Vagina (tissue), 2 donors: ENCODE results near the gene MDC1. TPM values are rescaled to one million over a fixed set of nuclear protein-coding genes. Genes with fewer than 3 reads are reported as not detected.

Experiments
- DNase-seq, 2 donors: peaks; one replicate each; pipeline ENCODE4 v3.0.0-alpha.2; 2017; ENCODE audit errors: extremely low spot score in 2 of 2
- H3K27ac ChIP-seq: fragments of 200-600 bp; sonication (generic); one replicate; pipeline ENCODE4 v1.5.1; 2019
- H3K27me3 ChIP-seq: fragments of 200-600 bp; sonication (generic); one replicate; pipeline ENCODE4 v1.5.1; 2019
- H3K36me3 ChIP-seq, 2 donors: fragments of 200-600 bp; sonication (generic); one replicate each; pipeline ENCODE4 v1.5.1; 2017 to 2019
- H3K4me1 ChIP-seq: fragments of 200-600 bp; sonication (generic); one replicate; pipeline ENCODE4 v1.5.1; 2019
- H3K4me3 ChIP-seq, 2 donors: fragments of 200-600 bp; sonication (generic); 1 replicate in 1 of 2; 2 replicates in 1 of 2; pipeline ENCODE4 v1.5.1; 2016 to 2019
- H3K9me3 ChIP-seq: fragments of 200-600 bp; sonication (generic); one replicate; pipeline ENCODE4 v1.5.1; 2019
- POLR2A ChIP-seq, 2 donors: fragments of 450-650 bp; IDR thresholded peaks; one replicate each; pipeline ENCODE4 v1.6.1; 2017; ENCODE audit warnings: antibody characterized with exemption in 2 of 2, mild to moderate bottlenecking in 2 of 2, moderate library complexity in 2 of 2
- POLR2AphosphoS5 ChIP-seq, 2 donors: sonication (generic); formaldehyde crosslinking; IDR thresholded peaks; one replicate each; pipeline ENCODE4 v1.9.0; 2017; ENCODE audit warnings: antibody characterized with exemption in 2 of 2, mild to moderate bottlenecking in 2 of 2, low read depth in 1 of 2; ENCODE audit not compliant: insufficient read depth in 1 of 2
- intact Hi-C: fragments of 100-400 bp; cut with DNase I; formaldehyde crosslinking; loops from one replicate; pipeline ENCODE4 v1.15.1; 2023
- total RNA-seq: library from RNA; depleted of rRNA; stranded (reverse); fragments of >200 nt; gene quantifications from one replicate; pipeline ENCODE4 v1.2.3, GENCODE V29; 2016
- TF ChIP-seq, protein P1 (sequence below), 3 experiments: fragments of 450-650 bp in 2 of 3; fragments of 200-600 bp in 1 of 3; sonication (generic) in 1 of 3; IDR thresholded peaks; one replicate each; pipeline ENCODE4 v1.5.1; 2017 to 2019; ENCODE audit warnings: antibody characterized with exemption in 3 of 3, mild to moderate bottlenecking in 2 of 3, moderate library complexity in 2 of 3

The MDC1 gene
- total RNA-seq, 1 donor from 2014 or later: 12.3 TPM

DNA sequence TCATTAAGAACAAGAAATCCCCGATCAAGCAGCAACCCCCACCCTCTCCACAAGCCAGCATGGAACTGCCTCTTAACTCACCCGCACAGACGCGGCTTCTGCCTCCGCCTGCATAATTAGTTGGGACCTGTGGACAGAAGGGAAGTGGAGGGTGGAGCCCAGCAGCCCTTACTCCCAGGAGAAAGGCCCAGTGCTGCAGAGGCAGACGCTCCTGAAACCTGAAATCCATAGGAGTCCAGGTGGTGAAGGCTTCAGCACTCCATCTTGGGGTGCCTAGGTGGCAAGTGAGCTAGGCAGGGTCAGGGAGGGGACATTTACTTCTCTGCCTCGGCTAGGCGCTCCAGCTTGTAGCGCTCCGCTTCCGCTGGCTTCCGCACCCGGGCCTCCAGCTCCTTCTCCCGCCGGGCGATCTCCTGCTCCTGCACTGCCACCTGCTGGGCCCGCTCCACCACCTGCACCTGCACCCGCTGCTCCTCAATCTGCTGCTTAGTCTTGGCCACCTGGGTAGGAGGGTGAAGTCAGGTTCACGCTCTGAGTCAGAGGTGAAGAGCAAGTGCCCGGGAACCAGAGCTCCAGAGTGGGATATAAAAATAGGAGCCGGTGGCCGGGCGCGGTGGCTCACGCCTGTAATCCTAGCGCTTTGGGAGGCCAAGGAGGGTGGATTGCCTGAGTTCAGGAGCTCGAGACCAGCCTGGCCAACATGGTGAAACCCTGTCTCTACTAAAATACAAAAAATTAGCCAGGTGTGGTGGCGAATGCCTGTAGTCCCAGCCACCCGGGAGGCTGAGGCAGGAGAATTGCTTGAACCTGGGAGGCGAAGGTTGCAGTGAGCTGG is 13.7 kb upstream of the MDC1 start:
- no peak for DNase-seq
- no peak overlapping the region for H3K4me3 ChIP-seq
- TF ChIP-seq POLR2AphosphoS5 (IDR thresholded peaks at IDR 0.05; ENCODE audit: insufficient read depth in 1 of 2, low read depth in 1 of 2): peak; percentile 39 to 62
- TF ChIP-seq POLR2A (IDR thresholded peaks at IDR 0.05): no peak
- TF ChIP-seq, protein P1, sequence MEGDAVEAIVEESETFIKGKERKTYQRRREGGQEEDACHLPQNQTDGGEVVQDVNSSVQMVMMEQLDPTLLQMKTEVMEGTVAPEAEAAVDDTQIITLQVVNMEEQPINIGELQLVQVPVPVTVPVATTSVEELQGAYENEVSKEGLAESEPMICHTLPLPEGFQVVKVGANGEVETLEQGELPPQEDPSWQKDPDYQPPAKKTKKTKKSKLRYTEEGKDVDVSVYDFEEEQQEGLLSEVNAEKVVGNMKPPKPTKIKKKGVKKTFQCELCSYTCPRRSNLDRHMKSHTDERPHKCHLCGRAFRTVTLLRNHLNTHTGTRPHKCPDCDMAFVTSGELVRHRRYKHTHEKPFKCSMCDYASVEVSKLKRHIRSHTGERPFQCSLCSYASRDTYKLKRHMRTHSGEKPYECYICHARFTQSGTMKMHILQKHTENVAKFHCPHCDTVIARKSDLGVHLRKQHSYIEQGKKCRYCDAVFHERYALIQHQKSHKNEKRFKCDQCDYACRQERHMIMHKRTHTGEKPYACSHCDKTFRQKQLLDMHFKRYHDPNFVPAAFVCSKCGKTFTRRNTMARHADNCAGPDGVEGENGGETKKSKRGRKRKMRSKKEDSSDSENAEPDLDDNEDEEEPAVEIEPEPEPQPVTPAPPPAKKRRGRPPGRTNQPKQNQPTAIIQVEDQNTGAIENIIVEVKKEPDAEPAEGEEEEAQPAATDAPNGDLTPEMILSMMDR (IDR thresholded peaks at IDR 0.05): peak; percentile 30 to 50 (median 45)
- intact Hi-C loops: no loop called here
- peaks cover 0 to 92% of the 10 kb centered on the region in 2 donors for H3K36me3 ChIP-seq
- H3K27me3 ChIP-seq: no peaks in the 10 kb centered on the region
- peaks cover 15% of the 10 kb centered on the region for H3K4me1 ChIP-seq
- H3K27ac ChIP-seq: peak overlapping the region; percentile 56
- no peaks in the 10 kb centered on the region for H3K9me3 ChIP-seq

DNA sequence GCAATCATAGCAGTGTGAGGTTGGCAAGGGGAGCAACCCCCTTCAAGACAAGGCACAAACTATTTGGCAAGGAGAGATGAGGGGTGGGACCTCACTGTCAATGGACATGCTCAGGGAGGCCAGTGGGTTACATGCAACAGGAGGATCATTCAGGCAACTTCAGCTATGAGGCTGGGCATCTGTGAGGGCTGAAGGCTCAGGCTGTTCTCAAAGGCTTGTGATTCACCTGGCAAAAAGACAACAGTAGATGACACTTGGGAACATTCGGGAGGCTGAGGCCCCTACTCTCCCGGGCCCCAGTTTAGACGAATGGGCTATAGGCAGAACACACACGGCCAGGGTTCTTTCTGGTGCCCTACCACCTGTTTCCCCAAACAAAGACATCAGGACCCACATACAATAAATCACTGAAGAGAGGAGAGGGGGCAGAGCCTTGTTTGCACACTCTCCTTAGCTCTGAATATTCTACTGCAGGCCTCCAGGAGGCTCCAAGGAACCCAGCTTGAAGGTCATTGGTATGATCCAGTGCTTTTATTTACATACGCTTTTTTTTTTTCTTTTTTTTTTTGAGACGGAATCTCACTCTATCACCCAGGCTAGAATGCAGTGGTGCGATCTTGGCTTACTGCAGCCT is 11.0 kb upstream of the MDC1 start:
- intact Hi-C loops: no loop called here
- no peaks in the 10 kb centered on the region for H3K9me3 ChIP-seq
- no peak overlapping the region for H3K4me3 ChIP-seq
- no peak for DNase-seq
- H3K27ac ChIP-seq: no peak overlapping the region
- H3K36me3 ChIP-seq: peaks cover 0 to 86% of the 10 kb centered on the region in 2 donors
- H3K4me1 ChIP-seq: peaks cover 43% of the 10 kb centered on the region
- H3K27me3 ChIP-seq: no peaks in the 10 kb centered on the region
- TF ChIP-seq, protein P1 (IDR thresholded peaks at IDR 0.05): no peak
- no peak for TF ChIP-seq POLR2A (IDR thresholded peaks at IDR 0.05)
- TF ChIP-seq POLR2AphosphoS5 (IDR thresholded peaks at IDR 0.05; ENCODE audit: insufficient read depth in 1 of 2, low read depth in 1 of 2): no peak

DNA sequence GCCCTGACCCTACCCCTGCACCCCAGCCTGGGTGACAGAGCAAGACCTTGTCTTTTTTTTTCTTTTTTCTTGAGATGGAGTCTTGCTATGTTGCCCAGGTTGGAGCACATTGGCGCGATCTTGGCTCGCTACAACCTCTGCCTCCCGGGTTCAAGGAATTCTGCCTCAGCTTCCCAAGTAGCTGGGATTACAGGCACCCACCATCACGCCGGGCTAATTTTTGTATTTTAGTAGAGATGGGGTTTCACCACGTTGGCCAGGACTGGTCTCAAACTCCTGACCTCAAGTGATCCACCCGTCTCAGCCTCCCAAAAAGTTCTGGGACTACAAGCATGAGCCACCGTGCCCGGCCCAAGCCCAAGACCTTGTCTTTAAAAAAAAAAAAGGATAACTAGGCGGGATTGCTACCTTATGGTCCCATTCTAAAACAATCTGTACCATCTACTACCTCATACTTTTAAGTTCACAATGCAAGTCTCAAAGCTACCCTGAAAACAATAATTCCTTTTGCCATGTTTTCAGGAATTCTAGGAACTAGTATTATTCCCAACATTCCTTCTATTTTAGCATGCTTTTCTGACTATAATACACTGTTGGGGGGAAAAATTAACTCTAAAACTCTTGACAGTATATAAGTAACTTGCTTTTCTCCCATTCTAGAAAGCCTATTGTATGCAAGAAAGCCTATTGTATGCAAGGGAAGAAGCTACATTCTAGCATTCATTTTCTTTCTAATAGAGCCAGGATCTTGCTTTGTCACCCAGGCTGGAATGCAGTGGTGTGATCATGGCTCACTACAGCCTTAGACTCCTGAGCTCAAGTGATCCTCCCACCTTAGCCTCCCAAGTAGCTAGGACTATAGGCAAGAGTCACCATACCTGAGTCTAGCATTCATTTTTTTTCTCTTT is 9.7 kb upstream of the MDC1 start:
- H3K4me1 ChIP-seq: peaks cover 56% of the 10 kb centered on the region
- H3K27me3 ChIP-seq: no peaks in the 10 kb centered on the region
- H3K9me3 ChIP-seq: no peaks in the 10 kb centered on the region
- no peak overlapping the region for H3K4me3 ChIP-seq
- intact Hi-C loops: no loop called here
- H3K36me3 ChIP-seq: peaks cover 0 to 78% of the 10 kb centered on the region in 2 donors
- no peak for DNase-seq
- H3K27ac ChIP-seq: no peak overlapping the region
- TF ChIP-seq, protein P1 (IDR thresholded peaks at IDR 0.05): no peak
- TF ChIP-seq POLR2AphosphoS5 (IDR thresholded peaks at IDR 0.05; ENCODE audit: insufficient read depth in 1 of 2, low read depth in 1 of 2) (no peak), POLR2A (IDR thresholded peaks at IDR 0.05) (no peak)

DNA sequence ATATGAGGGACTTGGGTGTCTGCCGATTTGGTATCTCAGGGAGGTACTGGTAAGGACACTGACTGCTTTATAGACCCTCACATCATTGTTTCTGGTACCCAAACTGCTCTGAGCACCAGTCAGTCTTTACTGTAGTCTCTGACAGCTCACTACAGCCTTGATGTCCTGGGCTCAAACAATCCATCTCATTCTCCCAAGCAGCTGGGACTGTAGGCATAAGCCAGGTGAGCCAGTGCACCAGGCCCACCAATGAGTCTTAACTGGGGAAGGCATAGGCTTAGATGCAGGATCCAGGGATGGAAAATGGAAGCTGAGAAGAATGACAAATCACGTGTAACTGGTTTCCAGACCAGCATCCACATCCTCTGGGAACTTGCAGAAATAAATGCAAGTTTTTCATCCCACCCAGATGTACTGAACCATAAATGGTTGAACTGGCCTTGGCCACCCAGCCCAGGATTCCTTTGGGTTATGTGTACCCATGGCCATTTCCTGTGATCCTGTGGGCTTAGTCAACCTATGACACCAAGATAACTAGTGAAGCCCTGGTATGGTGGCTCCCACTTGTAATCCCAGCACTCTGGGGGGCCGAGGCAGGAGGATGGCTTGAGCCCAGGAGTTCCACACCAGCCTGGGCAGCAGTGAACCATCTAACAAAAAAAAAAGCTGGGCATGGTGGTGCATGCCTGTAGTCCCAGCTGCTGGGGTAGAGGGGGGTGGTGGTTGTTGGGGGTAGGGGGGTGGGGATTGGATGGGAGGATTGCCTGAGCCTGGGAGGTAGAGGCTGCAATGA is 8.8 kb upstream of the MDC1 start:
- TF ChIP-seq POLR2A (IDR thresholded peaks at IDR 0.05) (no peak), POLR2AphosphoS5 (IDR thresholded peaks at IDR 0.05; ENCODE audit: insufficient read depth in 1 of 2, low read depth in 1 of 2) (no peak)
- TF ChIP-seq, protein P1 (IDR thresholded peaks at IDR 0.05): no peak
- peaks cover 0 to 73% of the 10 kb centered on the region in 2 donors for H3K36me3 ChIP-seq
- no peaks in the 10 kb centered on the region for H3K27me3 ChIP-seq
- no peak for DNase-seq
- H3K4me1 ChIP-seq: peaks cover 55% of the 10 kb centered on the region
- no peak overlapping the region for H3K4me3 ChIP-seq
- no peaks in the 10 kb centered on the region for H3K9me3 ChIP-seq
- no peak overlapping the region for H3K27ac ChIP-seq
- intact Hi-C loops: no loop called here
